Measurements from ENCODE around the gene LCN10.

The LCN10 gene

GRCh38 chr9:136753371-136754058 lies 10.8 kb upstream of the LCN10 start:
- Histone ChIP-seq H3K18ac (ENCODE audit: low read depth in 1 of 2, low read length in 2 of 2) (no peak overlapping the region), H3K4ac (ENCODE audit: low read depth in 1 of 2, low read length in 2 of 2) (no peak overlapping the region), H3K9ac (ENCODE audit: low read length) (no peak overlapping the region), H3K27me3 (ENCODE audit: control insufficient read depth in 1 of 2, insufficient read depth in 1 of 2, low read length in 2 of 2) (peaks cover 26 to 48% of the 10 kb centered on the region in 2 experiments), H2AFZ (ENCODE audit: low read depth, low read length) (no peak overlapping the region), H3K23ac (ENCODE audit: low read length in 2 of 2) (no peak overlapping the region), H3K4me1 (ENCODE audit: control insufficient read depth, insufficient read depth, low read depth, low read length) (peaks cover 3% of the 10 kb centered on the region), H3K14ac (ENCODE audit: low read length in 2 of 2) (no peak overlapping the region), H3K36me3 (ENCODE audit: control insufficient read depth in 1 of 2, insufficient read depth in 2 of 2, low read depth in 1 of 2, low read length in 2 of 2) (peaks cover 0 to 4% of the 10 kb centered on the region in 2 experiments), H3K27ac (ENCODE audit: low read length, poor library complexity, severe bottlenecking) (no peak overlapping the region), H2BK120ac (ENCODE audit: low read depth, low read length) (no peak overlapping the region), H3K4me3 (ENCODE audit: insufficient read depth in 1 of 2, low read depth in 1 of 2, low read length in 2 of 2) (peak overlapping the region in 1 of 2 experiments; percentile 0), H2AK5ac (ENCODE audit: low read length, severe bottlenecking) (no peak overlapping the region), H3K9me3 (ENCODE audit: control insufficient read depth, low read length) (peaks cover 19% of the 10 kb centered on the region), H2BK15ac (ENCODE audit: low read depth, poor library complexity, severe bottlenecking) (no peak overlapping the region), H4K91ac (ENCODE audit: low read length) (no peak overlapping the region), H3K79me1 (replicated peaks; ENCODE audit: low read length, poor library complexity, severe bottlenecking) (no peaks in the 10 kb centered on the region), H4K8ac (ENCODE audit: low read length) (no peak overlapping the region), H2BK12ac (ENCODE audit: low read length in 2 of 2) (no peak overlapping the region), H3K4me2 (ENCODE audit: low read length, poor library complexity, severe bottlenecking) (no peak overlapping the region), H2BK5ac (ENCODE audit: low read depth, low read length, poor library complexity, severe bottlenecking) (no peak overlapping the region)
- WGBS, result 91% methylated on average over 31 of the region's 31 CpGs
- no peak for DNase-seq

- no peak overlapping the region for H3K23ac ChIP-seq (ENCODE audit: low read length in 2 of 2)
- H2BK12ac ChIP-seq (ENCODE audit: low read length in 2 of 2), result no peak overlapping the region
- H3K4me1 ChIP-seq (ENCODE audit: control insufficient read depth, insufficient read depth, low read depth, low read length), result peaks cover 5% of the 10 kb centered on the region
- no peak overlapping the region for H4K91ac ChIP-seq (ENCODE audit: low read length)
- H3K9ac ChIP-seq (ENCODE audit: low read length), result no peak overlapping the region
- no peak overlapping the region for H3K4me3 ChIP-seq (ENCODE audit: insufficient read depth in 1 of 2, low read depth in 1 of 2, low read length in 2 of 2)
- H2BK15ac ChIP-seq (ENCODE audit: low read depth, poor library complexity, severe bottlenecking), result no peak overlapping the region
- H2AK5ac ChIP-seq (ENCODE audit: low read length, severe bottlenecking), result no peak overlapping the region
- H3K27ac ChIP-seq (ENCODE audit: low read length, poor library complexity, severe bottlenecking), result no peak overlapping the region
- H2BK5ac ChIP-seq (ENCODE audit: low read depth, low read length, poor library complexity, severe bottlenecking), result no peak overlapping the region
- no peaks in the 10 kb centered on the region for H3K79me1 ChIP-seq (replicated peaks; ENCODE audit: low read length, poor library complexity, severe bottlenecking)
- no peak overlapping the region for H4K8ac ChIP-seq (ENCODE audit: low read length)
- H3K4ac ChIP-seq (ENCODE audit: low read depth in 1 of 2, low read length in 2 of 2), result no peak overlapping the region
- no peak overlapping the region for H3K4me2 ChIP-seq (ENCODE audit: low read length, poor library complexity, severe bottlenecking)
- peaks cover 19% of the 10 kb centered on the region for H3K9me3 ChIP-seq (ENCODE audit: control insufficient read depth, low read length)
- no peak overlapping the region for H3K18ac ChIP-seq (ENCODE audit: low read depth in 1 of 2, low read length in 2 of 2)
- H3K14ac ChIP-seq (ENCODE audit: low read length in 2 of 2), result no peak overlapping the region
- peaks cover 34 to 49% of the 10 kb centered on the region in 2 experiments for H3K27me3 ChIP-seq (ENCODE audit: control insufficient read depth in 1 of 2, insufficient read depth in 1 of 2, low read length in 2 of 2)
- no peak overlapping the region for H2BK120ac ChIP-seq (ENCODE audit: low read depth, low read length)
- H2AFZ ChIP-seq (ENCODE audit: low read depth, low read length), result no peak overlapping the region
- DNase-seq, result no peak
- peaks cover 0 to 4% of the 10 kb centered on the region in 2 experiments for H3K36me3 ChIP-seq (ENCODE audit: control insufficient read depth in 1 of 2, insufficient read depth in 2 of 2, low read depth in 1 of 2, low read length in 2 of 2)
These were observed 9.1 kb upstream of the LCN10 start for GRCh38 chr9:136751814-136752213.

GRCh38 chr9:136751244-136751643 lies 8.5 kb upstream of the LCN10 start:
- no peak overlapping the region for H2BK15ac ChIP-seq (ENCODE audit: low read depth, poor library complexity, severe bottlenecking)
- peaks cover 0 to 4% of the 10 kb centered on the region in 2 experiments for H3K36me3 ChIP-seq (ENCODE audit: control insufficient read depth in 1 of 2, insufficient read depth in 2 of 2, low read depth in 1 of 2, low read length in 2 of 2)
- H3K79me1 ChIP-seq (replicated peaks; ENCODE audit: low read length, poor library complexity, severe bottlenecking), result no peaks in the 10 kb centered on the region
- no peak overlapping the region for H2AK5ac ChIP-seq (ENCODE audit: low read length, severe bottlenecking)
- peaks cover 34 to 49% of the 10 kb centered on the region in 2 experiments for H3K27me3 ChIP-seq (ENCODE audit: control insufficient read depth in 1 of 2, insufficient read depth in 1 of 2, low read length in 2 of 2)
- no peak overlapping the region for H3K4me2 ChIP-seq (ENCODE audit: low read length, poor library complexity, severe bottlenecking)
- no peak overlapping the region for H3K4ac ChIP-seq (ENCODE audit: low read depth in 1 of 2, low read length in 2 of 2)
- peaks cover 5% of the 10 kb centered on the region for H3K4me1 ChIP-seq (ENCODE audit: control insufficient read depth, insufficient read depth, low read depth, low read length)
- H3K27ac ChIP-seq (ENCODE audit: low read length, poor library complexity, severe bottlenecking), result no peak overlapping the region
- no peak for DNase-seq
- no peak overlapping the region for H3K18ac ChIP-seq (ENCODE audit: low read depth in 1 of 2, low read length in 2 of 2)
- WGBS, result no CpG with 5 or more reads among the region's 1 CpG
- no peak overlapping the region for H3K23ac ChIP-seq (ENCODE audit: low read length in 2 of 2)
- H2AFZ ChIP-seq (ENCODE audit: low read depth, low read length), result no peak overlapping the region
- H2BK5ac ChIP-seq (ENCODE audit: low read depth, low read length, poor library complexity, severe bottlenecking), result no peak overlapping the region
- no peak overlapping the region for H3K14ac ChIP-seq (ENCODE audit: low read length in 2 of 2)
- H2BK120ac ChIP-seq (ENCODE audit: low read depth, low read length), result no peak overlapping the region
- no peak overlapping the region for H4K91ac ChIP-seq (ENCODE audit: low read length)
- H3K9me3 ChIP-seq (ENCODE audit: control insufficient read depth, low read length), result peaks cover 16% of the 10 kb centered on the region
- H2BK12ac ChIP-seq (ENCODE audit: low read length in 2 of 2), result no peak overlapping the region
- no peak overlapping the region for H3K9ac ChIP-seq (ENCODE audit: low read length)
- H4K8ac ChIP-seq (ENCODE audit: low read length), result no peak overlapping the region
- H3K4me3 ChIP-seq (ENCODE audit: insufficient read depth in 1 of 2, low read depth in 1 of 2, low read length in 2 of 2), result no peak overlapping the region

GRCh38 chr9:136750526-136750925 lies 7.8 kb upstream of the LCN10 start:
- Histone ChIP-seq H3K9ac (ENCODE audit: low read length) (no peak overlapping the region), H3K4me3 (ENCODE audit: insufficient read depth in 1 of 2, low read depth in 1 of 2, low read length in 2 of 2) (no peak overlapping the region), H3K9me3 (ENCODE audit: control insufficient read depth, low read length) (peaks cover 10% of the 10 kb centered on the region), H3K27me3 (ENCODE audit: control insufficient read depth in 1 of 2, insufficient read depth in 1 of 2, low read length in 2 of 2) (peaks cover 34 to 51% of the 10 kb centered on the region in 2 experiments), H3K23ac (ENCODE audit: low read length in 2 of 2) (no peak overlapping the region), H2BK5ac (ENCODE audit: low read depth, low read length, poor library complexity, severe bottlenecking) (no peak overlapping the region), H2BK12ac (ENCODE audit: low read length in 2 of 2) (no peak overlapping the region), H3K79me1 (replicated peaks; ENCODE audit: low read length, poor library complexity, severe bottlenecking) (no peaks in the 10 kb centered on the region), H3K4me2 (ENCODE audit: low read length, poor library complexity, severe bottlenecking) (no peak overlapping the region), H2AFZ (ENCODE audit: low read depth, low read length) (no peak overlapping the region), H3K14ac (ENCODE audit: low read length in 2 of 2) (no peak overlapping the region), H3K18ac (ENCODE audit: low read depth in 1 of 2, low read length in 2 of 2) (no peak overlapping the region), H4K91ac (ENCODE audit: low read length) (no peak overlapping the region), H2AK5ac (ENCODE audit: low read length, severe bottlenecking) (no peak overlapping the region), H2BK120ac (ENCODE audit: low read depth, low read length) (no peak overlapping the region), H3K4ac (ENCODE audit: low read depth in 1 of 2, low read length in 2 of 2) (no peak overlapping the region), H3K36me3 (ENCODE audit: control insufficient read depth in 1 of 2, insufficient read depth in 2 of 2, low read depth in 1 of 2, low read length in 2 of 2) (peaks cover 0 to 4% of the 10 kb centered on the region in 2 experiments), H3K4me1 (ENCODE audit: control insufficient read depth, insufficient read depth, low read depth, low read length) (peaks cover 5% of the 10 kb centered on the region), H2BK15ac (ENCODE audit: low read depth, poor library complexity, severe bottlenecking) (no peak overlapping the region), H3K27ac (ENCODE audit: low read length, poor library complexity, severe bottlenecking) (no peak overlapping the region), H4K8ac (ENCODE audit: low read length) (no peak overlapping the region)
- WGBS, result 64% methylated on average over 2 of the region's 2 CpGs
- DNase-seq, result no peak
